ENCODE measurements around the gene LTBP1.

Gene LTBP1

GRCh38 chr2:32932825-32933755 lies 13.7 kb upstream of the LTBP1 start:
- no peak for DNase-seq (ENCODE audit: low read depth in 2 of 2)

- DNase-seq (ENCODE audit: low read depth in 2 of 2) = no peak
Measured at GRCh38 chr2:32933756-32934095, 13.0 kb upstream of the LTBP1 start.

GRCh38 chr2:32937602-32938448 lies 8.9 kb upstream of the LTBP1 start:
- DNase-seq (ENCODE audit: low read depth in 2 of 2) = no peak

GRCh38 chr2:32938934-32939333 lies 7.8 kb upstream of the LTBP1 start:
- DNase-seq (ENCODE audit: low read depth in 2 of 2) = no peak

- DNase-seq (ENCODE audit: low read depth in 2 of 2) = no peak
Measured at GRCh38 chr2:32940316-32940997, 6.3 kb upstream of the LTBP1 start.

GRCh38 chr2:32941944-32942690 lies 4.6 kb upstream of the LTBP1 start:
- no peak for DNase-seq (ENCODE audit: low read depth in 2 of 2)

GRCh38 chr2:32942793-32943485 lies 3.8 kb upstream of the LTBP1 start:
- DNase-seq (ENCODE audit: low read depth in 2 of 2) = no peak

- no peak for DNase-seq (ENCODE audit: low read depth in 2 of 2)
Measured at GRCh38 chr2:32945286-32945685, 1.5 kb upstream of the LTBP1 start.

- peak in 1 of 2 donors; percentile 6 for DNase-seq (ENCODE audit: low read depth in 2 of 2)
Measured at GRCh38 chr2:32947076-32947483, 327 bp downstream of the LTBP1 start.

GRCh38 chr2:32947484-32948143 lies 861 bp downstream of the LTBP1 start:
- DNase-seq (ENCODE audit: low read depth in 2 of 2) = peak in 1 of 2 donors; percentile 3

GRCh38 chr2:32948266-32948665 lies 1.5 kb downstream of the LTBP1 start:
- no peak for DNase-seq (ENCODE audit: low read depth in 2 of 2)

GRCh38 chr2:32949260-32949659 lies 2.5 kb downstream of the LTBP1 start:
- no peak for DNase-seq (ENCODE audit: low read depth in 2 of 2)

- DNase-seq (ENCODE audit: low read depth in 2 of 2) = no peak
Measured at GRCh38 chr2:32951672-32952071, 4.9 kb downstream of the LTBP1 start.

GRCh38 chr2:32952761-32953476 lies 6.2 kb downstream of the LTBP1 start:
- DNase-seq (ENCODE audit: low read depth in 2 of 2) = no peak

GRCh38 chr2:32954206-32954605 lies 7.5 kb downstream of the LTBP1 start:
- DNase-seq (ENCODE audit: low read depth in 2 of 2) = no peak

GRCh38 chr2:32958821-32959220 lies 12.1 kb downstream of the LTBP1 start:
- DNase-seq (ENCODE audit: low read depth in 2 of 2) = no peak

GRCh38 chr2:32960238-32960637 lies 13.5 kb downstream of the LTBP1 start:
- no peak for DNase-seq (ENCODE audit: low read depth in 2 of 2)

- DNase-seq (ENCODE audit: low read depth in 2 of 2) = no peak
Measured at GRCh38 chr2:32960647-32961403, 14.1 kb downstream of the LTBP1 start.

- DNase-seq (ENCODE audit: low read depth in 2 of 2) = no peak
Measured at GRCh38 chr2:32962690-32963089, 15.9 kb downstream of the LTBP1 start.

All from stimulated activated CD4-positive, alpha-beta T cell treated with anti-CD3 and anti-CD28 coated beads, Interleukin-4, amount 100 ng/mL, for 48 hours (primary cell).